Stimulated activated CD8-positive, alpha-beta memory T cell treated with anti-CD3 and anti-CD28 coated beads, Interleukin-2, amount 100 ng/mL, for 48 hours (primary cell): ENCODE results near the gene ANP32E.
"Not testable (repeated sequence)": the region's sequence is repeated elsewhere in the genome, so short reads cannot be mapped to it uniquely, and the experiment has no call there.

ENCODE experiments used
- DNase-seq, 2 donors: peaks; one replicate each; pipeline ENCODE4 v3.0.0-alpha.2; 2020; ENCODE audit warnings: low read depth in 2 of 2

Gene ANP32E

DNA sequence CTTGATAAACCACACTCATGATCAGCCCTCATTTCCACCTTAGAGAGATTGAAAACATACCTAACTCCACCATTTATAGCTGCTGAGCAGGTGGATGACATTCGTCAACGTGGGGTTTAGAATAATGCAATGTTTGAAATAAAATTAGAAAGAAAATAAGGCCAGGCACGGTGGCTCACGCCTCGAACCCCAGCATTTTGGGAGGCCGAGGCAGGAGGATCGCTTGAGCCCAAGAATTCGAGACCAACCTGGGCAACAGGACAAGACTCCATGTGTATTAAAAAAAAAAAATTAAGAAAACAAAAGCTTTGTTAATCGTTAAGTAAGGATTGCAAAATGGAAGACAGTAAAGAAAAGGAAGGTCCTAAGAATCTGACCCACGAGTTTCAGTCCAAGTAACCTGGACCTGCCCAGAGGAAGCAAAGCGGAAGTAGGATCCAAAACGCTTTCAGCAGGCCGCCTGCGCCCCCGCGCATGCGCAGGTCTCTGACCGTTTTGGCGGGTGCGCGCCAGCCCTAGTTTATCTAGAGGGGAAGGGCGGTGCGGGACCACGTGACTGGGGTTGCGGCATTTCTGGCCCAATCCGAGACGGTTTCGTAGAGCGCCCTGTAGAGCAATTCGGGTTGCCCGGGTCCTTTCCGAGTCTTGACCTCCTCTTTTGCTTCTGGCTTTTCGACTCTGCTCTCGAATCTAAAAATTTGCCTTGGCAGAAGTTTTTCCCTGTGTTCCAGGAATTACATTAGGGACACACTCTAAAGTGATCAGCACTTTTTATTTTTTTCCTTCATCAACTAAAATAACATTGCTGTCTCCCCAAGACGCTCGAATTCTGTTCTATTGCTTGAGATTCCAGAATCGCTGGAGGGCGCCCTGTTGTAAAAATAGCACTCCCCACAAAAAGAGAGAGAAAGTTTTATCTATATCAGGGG is 22.5 kb downstream of the ANP32E start:
- peak; percentile 86 to 88 for DNase-seq

DNA sequence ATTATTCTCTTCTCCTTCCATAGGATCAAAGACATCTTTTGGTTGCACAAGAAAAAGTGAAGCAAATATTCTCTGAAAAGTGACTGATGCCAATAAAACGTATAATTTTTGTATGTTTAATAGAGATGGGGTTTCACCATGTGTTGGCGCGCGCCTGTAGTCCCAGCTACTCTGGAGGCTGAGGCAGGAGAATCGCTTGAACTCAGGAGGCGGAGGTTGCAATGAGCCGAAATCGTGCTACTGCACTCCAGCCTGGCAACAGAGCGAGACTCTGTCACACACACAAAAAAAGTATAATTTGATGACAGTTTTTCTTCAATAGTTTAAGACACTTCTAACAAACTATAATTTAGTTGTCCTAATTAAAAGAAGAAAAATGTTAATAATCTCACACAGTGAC is 23.8 kb downstream of the ANP32E start:
- no peak for DNase-seq

DNA sequence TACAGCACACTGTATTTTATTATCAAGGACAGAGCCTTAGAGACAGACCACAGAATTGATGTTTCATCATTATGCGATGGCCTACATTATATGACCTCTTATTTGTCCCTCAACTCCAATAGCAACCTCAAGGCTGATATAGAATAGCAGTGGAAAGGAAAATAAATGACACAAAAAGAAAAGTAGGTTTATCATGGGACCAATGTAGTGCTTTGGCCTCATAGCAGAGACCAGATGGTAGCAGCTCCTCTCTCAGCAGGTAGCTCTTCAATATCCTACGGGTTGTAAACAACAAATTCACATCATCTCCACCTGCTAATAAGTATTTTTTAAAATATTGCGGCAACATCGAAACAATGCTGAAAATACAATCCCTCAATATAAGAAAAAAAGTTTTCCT is 25.2 kb downstream of the ANP32E start:
- DNase-seq: no peak

DNA sequence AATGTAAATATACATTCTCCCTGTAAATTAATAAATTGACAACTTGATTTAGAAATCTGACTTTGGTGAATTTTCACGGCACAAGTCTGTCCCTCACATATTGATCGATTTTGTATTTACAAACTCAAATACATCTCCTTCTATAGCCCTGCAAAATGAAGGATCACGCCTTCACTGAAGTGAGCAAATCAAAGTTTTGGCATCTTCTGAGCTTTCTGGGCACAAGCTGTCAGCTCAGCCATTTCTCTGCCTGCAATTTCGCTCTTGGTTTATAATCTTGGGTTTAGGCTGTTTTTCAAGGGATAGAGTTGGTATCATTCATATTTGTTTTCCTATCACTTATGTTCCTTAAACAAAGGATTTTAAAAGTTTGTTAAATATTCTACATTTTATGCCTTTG is 25.8 kb downstream of the ANP32E start:
- no peak for DNase-seq

DNA sequence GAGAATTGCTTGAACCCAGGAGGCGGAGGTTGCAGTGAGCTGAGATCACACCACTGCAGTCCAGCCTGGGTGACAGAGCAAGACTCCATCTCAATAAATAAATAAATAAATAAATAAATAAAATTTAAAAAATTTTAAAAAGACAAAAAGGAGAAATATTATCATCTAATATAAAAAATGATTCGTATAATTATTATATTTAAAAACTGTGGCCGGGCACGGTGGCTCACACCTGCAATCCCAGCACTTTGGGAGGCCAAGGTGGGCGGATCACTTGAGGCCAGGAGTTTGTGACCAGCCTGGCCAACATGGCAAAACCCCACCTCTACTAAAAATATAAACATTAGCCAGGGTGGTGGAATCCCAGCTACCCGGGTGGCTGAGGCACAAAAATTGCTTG is 27.5 kb downstream of the ANP32E start:
- DNase-seq: not testable (repeated sequence)

DNA sequence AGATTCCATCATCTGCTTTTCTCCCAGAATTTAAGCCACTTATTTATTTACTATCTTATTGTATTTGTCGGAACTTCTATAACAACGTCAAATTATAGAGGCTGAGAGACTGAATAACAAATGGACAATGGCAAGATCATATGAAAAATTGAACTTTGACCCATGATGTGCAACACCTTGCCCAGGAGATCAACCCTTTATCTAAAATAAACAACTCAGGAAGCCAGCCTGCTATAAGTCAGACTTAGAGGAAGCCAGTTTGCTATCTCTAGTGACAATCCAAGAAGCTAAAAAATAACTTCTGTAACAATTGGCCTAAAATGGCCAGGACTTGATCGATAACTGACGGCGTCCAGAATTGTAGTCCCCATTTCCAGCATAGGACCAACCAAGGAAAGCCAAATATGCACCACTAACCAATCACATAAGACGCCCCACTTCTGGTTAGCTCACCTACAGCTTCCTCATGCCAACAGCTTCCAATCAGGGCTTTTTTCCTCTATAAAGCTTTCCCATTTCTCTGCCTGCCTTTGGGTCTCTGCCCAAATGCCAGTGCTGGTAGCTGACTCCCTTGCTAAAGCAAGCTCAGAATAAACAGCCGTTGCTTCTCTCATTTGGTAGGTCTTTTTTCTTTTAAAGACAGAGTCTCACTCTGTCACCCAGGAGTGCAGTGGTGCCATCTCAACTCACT is 28.5 kb downstream of the ANP32E start:
- no peak for DNase-seq

DNA sequence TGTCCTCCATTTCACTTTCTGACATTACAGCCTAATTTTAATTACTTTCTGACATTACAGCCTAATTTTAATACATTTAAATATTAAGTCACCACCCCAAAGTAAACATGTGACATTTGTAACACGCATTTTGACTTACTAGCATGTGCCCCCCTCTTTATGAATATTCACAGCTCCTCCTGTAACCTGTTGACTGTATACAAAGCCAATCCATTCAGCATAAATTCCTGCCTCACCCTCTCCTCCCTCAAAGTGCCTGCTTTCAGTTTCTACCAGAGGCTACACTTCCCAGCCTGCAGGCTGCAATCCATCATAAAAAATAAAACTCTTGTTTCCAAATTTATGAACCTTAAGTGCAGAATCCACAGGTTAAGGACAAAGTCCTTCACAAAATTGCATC is 39.5 kb downstream of the ANP32E start:
- DNase-seq: no peak

DNA sequence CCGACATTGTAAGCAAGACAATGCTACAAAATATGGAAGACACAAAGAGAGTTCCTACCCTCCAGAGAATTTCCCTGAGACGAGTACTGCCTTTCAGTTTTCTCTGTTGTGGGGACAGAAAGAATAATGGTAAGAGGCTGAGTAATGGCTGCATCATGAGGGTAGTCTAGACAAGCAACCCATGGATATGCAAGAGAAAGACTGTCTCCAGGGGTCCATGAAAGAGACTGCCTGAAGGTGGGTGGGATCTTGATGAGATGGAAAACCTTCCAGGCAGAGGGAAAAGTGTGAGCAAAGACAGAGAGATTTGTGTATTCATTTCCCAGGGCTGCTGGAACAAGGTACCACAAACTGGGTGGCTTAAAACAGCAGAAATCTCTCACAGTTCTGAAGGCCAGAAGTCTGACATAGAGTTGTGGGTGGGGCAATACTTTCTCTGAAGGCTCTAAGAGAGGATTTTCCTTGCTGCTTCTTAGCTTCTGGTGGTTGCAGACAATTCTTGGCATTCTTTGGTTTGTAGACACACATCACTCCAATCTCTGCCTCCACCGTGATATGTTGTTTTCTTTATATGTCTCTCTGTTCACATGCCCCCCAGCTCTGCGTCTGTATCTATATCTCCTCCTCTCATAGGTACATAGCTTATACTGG is 41.4 kb downstream of the ANP32E start:
- DNase-seq: no peak

DNA sequence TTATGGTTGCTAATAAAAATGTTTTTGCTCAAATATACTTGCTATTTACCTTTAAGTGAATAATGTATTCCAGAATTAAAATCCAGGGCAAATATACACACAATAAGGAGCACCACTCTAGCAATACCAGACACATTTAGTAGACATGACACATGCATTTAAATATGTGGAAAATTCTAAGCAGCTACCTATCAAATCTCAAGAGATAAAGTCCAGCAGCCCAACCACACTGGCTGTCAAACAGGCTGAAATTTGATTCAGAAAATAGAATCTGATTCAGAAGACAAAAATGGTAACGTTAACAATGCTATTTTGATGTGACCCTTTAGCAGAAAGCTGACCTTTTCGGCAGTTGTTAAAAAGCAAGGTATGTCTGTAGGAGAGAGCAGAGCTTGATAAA is 43.9 kb downstream of the ANP32E start:
- no peak for DNase-seq

DNA sequence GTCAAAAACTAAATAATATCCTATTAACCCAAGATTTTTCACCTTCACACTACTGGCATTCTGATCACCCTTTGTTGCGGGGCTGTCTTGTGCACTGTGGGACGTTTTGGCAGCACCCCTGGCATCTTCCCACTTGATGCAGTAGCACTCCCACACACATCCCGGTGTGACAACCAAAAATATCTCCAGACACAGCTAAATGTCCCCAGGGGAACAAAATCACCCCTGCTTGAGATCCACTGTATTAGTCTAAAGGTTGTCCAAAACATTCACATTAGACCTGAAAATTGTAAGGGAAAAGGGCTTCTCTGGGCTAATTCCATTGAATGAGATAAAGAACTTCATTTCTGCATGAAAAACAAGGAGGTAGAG is 48.4 kb downstream of the ANP32E start:
- no peak for DNase-seq

DNA sequence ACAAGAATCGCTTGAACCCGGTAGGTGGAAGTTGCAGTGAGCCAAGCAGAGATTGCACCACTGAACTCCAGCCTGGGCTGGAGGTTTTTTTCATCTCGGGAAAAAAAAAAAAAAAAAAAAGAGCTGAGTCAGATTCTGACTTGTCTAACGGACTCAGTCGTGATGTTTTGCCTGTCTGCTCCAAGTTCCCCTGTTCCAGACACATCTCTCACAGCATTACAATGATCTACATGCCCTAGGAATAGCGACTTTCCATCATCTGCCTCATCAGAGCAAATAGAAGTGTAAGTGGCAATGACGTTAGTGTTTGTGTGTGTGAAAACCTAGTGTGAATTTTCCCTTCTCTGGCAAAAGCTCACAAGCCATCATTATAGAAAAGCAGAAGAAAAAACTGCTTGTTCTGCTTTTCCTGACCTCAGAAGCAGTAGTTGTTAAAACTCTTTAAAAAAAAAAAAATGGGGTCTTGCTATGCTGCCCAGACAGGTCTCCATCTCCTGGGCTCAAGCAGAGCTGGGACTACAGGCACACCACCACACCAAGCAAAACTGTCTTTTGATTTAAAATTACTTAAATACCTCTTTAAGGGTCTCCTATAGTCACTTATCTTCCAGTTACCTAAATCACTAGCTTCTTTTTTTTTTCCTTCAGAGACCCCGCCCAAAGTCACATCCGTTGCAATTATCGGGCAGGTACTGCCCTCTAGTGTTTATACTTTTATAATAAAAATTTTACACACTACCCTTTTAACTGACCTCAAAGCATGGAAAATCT is 48.9 kb downstream of the ANP32E start:
- no peak for DNase-seq

DNA sequence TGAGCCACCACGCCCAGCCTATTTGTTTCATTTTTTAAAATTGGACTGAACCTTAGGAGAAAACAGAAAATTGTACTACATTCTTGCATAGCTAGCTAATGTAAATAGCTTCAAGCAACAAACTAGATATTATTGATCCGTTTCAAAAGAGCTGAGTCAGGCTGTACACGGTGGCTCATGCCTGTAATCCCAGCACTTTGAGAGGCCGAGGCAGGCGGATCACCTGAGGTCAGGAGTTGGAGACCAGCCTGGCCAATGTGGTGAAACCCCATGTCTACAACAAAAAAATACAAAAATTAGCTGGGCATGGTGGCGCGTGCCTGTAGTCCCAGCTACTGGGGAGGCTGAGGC is 49.5 kb downstream of the ANP32E start:
- DNase-seq: not testable (repeated sequence)

DNA sequence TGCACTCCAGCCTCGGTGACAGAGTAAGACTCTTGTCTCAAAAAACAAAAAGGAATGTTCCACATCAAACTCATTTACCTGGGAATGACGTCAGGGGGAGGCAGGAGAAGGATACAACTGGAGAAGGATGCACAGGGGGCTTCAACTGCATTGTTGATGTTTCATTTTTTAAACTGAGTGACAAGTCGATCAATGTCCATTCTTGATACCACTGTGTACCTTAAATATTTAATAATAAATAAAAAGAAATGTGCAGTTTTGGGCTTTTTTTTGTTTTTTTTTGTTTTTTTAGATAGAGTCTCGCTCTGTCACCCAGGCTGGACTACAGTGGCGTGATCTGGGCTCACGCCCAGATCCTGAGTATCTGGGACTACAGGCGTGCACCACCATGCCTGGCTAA is 50.4 kb downstream of the ANP32E start:
- no peak for DNase-seq

DNA sequence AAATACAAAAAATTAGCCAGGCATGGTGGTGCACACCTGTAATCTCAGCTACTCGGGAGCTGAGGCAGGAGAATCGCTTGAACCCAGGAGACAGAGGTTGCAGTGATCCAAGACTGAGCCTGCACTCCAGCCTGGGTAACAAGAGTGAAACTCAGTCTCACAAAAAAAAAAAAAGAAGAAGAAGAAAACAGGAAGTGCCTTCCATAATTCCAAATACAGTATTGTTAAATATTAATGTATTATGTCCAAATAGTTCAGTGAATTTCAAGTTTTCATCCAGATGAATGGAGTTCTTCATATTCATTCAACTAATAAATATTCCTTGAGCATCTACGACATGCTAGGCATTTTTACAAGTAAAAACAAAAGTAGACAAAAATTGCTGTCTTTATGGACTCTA is 52.9 kb downstream of the ANP32E start:
- no peak for DNase-seq

DNA sequence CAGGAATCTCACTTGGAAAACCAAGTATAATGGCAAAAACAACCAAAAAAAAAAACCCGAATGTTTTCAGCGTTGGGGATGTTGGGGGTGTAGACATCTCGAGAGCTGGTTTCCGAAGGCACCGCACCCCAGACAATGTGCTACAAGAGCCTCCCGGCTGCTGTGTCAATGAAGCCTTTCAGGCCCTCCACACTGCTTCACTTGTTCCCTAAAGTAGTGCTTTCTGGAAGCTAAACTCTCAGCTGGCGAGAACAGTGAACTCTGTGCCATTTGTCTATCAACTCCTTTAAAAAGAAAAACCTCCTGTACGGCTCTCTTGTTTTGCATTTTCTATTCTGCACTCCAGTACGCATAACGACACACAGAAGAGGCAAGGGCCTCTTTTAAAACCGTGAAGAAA is 53.7 kb downstream of the ANP32E start:
- no peak for DNase-seq

DNA sequence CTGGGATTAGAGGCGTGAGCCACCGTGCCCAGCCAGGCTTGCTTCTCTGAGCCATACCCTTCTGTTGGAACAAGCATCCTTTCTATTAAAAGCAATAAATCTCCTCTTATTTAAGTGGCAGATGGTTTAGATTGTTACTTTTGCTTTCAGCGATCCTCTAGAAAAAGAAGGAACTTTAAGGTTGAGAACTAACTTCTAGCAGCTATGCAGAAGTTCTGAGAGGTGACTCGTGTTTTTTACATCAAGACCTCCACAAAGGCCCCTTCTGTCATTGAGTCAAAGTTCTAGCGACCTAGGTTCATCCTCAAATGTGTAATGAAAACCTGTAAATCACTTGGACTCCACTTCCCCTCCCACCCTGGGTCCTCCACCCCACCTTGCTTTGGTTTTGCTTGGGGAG is 55.4 kb downstream of the ANP32E start:
- DNase-seq: no peak

DNA sequence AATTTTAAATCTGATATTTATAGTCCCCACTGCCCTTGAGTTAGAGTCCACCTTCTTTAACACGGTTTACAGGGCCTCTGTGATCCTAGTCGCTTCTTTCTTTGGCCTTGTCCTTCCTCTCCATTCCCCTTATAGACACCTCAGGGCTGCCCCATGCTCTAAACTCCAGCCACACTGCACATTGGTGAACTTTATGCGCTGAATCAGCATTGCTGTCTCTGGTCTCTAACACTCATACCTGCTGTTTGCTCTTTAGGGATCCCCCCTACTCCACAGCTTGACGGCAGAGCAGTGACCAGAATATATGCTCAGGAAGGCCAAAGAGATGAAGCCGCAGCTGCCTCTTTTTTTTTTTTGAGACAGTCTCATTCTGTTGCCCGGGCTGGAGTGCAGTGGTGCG is 56.0 kb downstream of the ANP32E start:
- DNase-seq: no peak

DNA sequence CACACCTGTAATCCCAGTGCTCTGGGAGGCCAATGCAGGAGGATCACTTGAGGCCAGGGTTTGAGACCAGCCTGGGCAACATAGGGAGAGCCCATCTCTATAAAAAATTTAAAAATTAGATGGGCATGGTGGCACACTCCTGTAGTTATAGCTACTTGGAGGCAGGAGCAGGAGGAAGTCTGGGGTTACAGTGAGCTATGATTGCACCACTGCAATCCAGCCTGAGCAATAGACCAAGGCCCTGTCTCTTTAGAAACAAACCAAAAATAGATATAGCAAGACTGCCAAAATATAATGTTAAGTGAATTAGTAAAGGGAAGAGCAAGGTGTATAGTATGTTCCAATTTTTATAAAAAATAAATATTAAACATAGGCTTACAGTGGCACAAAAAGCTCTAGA is 57.4 kb downstream of the ANP32E start:
- no peak for DNase-seq

DNA sequence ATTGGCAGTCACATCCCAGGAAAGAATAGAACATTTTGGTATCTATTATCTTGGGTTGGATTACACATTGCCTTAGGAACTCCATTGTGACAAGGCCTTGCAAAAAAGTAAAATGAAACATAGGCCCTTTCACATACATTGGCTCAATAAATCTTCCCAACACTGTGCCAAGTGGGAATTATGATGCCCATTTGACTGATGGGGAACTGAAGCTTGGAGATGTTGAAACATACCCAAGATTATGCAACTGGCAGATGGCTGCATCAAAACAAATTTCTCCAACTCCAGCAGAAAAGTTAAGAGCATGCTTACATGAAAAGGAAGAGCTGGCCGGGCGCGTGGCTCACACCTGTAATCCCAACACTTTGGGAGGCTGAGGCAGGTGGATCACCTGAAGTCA is 59.3 kb downstream of the ANP32E start:
- no peak for DNase-seq

DNA sequence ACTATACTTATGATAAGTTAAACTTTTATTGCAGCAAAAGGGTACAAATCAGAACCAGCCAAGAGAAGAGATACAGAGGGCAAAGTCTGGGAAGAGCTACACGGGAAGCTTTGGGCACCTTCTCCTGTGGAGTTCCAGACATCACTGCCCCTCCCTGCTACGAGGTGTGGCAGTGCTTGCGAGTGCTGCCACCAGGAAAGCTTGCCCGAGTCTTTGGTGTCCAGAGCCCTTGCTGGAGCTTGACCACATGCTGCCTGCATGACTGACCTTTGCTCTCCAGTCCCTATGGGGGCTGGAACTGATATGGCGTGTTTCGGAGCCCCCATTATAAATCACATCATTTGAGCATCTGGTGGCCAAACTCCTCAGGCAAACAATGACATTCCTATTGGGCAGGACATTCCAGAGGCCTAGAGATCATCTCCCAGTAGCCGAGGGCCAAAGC is 62.7 kb downstream of the ANP32E start:
- no peak for DNase-seq

DNA sequence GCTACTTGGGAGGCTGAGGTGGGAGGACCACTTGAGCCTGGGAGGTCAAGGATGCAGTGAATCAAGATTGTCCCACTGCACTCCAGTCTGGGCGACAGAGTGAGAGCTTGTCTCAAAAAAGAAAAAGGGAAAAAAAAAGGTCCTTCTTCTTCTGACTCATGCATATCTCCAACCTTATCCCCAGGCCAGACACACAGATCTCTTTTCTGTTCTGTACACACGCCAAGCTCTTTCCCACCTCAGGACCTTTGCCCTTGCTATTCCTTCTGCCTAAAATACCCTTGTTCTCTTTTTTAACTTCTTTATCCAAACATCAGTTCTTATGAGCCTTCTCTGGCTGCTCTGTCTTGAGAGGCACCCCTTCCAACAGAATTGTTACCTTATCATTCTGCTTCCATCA is 64.1 kb downstream of the ANP32E start:
- no peak for DNase-seq

DNA sequence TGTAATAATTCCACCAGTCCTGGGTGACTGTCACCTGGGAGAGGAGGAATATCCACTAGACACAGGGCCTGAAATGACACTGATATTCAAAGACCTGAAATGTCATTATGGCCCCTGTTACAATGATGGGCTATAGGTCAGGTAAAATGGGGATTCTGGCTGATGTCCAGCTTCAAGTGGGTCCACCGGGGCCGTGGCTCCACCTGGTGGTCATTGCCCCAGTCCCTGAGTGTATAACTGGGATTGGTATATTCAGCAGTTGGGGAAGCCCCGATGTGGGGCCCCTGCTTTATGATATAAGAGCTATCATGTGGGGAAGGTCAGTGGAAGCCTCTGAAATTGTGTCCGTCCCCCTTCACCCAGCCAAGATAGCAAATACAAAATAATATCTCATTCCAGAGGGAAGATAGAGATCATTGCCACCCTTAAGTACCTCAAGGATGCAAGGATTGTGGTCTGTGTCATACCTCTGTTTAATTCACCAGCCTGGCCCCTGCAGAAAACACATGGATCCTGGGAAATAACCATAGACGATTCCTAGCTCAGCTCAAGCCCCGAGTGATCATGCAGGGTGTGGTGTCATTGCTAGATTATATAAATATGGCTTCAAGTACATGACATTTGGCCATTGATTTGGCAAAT is 66.8 kb downstream of the ANP32E start:
- DNase-seq: peak; percentile 45 to 47
